ENCODE data around the gene LZTFL1. TPM values are rescaled to one million over a fixed set of nuclear protein-coding genes. Genes with fewer than 3 reads are reported as not detected.

The LZTFL1 gene, protein sequence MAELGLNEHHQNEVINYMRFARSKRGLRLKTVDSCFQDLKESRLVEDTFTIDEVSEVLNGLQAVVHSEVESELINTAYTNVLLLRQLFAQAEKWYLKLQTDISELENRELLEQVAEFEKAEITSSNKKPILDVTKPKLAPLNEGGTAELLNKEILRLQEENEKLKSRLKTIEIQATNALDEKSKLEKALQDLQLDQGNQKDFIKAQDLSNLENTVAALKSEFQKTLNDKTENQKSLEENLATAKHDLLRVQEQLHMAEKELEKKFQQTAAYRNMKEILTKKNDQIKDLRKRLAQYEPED
- 19.6 and 26.3 TPM in 2 replicates for total RNA-seq

DNA sequence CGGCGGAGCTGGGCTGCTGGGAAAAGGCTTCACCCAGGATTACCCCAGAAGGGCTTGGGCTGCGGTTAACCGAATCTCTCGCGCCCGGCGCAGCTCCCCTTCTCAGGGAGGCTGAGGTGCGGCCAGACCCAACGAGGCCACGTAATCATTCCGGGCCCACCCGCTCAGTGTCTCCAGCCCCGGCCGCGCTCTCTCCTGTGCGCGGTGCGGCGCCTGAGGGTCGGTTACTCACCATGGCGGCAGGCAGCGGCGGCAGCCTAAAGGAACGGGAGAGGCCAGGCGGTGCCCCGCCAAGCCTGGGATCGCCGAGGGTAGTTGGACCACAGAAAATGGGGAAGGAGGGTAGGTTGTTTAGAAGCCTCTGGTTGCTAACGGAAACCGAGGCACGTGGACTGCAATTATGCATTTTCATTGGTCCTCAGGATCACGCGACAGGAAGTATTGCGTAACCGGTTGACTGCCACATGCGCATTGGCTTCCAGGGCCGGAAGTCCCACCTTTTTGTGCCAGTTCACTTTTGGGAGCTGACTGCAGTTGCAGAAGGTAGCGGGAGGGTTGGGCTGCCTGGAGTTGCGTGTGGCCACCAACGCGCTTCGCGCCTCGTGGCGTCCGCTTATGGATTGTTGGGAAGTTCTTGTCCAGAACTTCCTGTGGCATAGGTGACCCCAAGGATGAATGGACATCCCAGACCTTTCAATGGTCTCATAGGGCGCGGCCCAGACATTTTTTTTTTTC is at the start of gene LZTFL1:
LZTFL1 (minus strand) TSS at position 363 of the 735 bp plus-strand sequence; CDS start at position 235, 128 bp downstream.

DNA sequence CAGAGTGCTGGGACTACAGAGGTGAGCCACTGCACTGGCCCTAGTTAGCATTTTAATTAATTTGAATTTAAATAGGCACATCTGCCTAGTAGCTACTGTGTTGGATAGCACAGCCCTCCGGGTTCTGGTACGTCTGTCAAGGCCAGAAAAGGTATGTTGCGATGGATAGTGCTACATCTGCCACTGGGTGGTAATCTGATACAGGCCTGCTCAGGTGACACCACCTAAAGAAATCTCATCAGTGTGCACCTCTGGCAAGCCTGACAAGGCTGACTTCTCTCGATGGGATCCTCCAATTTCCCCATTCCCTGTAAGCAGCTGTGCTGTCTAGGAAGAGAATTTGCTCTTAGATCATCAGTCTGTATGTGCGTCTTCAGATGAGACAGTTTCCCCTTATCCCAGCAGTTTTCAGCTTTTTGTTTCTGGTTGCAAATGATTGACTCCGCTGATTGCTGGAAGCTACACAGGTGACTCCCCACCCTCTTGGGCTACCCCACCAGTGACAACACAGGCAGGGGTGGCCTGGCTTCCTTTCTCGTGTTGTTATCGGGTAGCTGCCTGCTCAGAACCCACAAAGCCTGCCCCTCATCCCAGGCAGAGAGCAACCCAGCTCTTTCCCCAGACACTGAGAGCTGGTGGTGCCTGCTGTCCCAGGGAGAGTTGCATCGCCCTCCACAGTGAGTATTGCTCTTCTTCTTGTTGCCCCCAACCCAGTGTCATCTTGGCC is 44.2 kb upstream of the LZTFL1 start, which contains the start of gene CCR9:
CCR9 (plus strand) TSS at position 565 of the 727 bp plus-strand sequence. CDS start 8,391 bp downstream, outside the sequence.

DNA sequence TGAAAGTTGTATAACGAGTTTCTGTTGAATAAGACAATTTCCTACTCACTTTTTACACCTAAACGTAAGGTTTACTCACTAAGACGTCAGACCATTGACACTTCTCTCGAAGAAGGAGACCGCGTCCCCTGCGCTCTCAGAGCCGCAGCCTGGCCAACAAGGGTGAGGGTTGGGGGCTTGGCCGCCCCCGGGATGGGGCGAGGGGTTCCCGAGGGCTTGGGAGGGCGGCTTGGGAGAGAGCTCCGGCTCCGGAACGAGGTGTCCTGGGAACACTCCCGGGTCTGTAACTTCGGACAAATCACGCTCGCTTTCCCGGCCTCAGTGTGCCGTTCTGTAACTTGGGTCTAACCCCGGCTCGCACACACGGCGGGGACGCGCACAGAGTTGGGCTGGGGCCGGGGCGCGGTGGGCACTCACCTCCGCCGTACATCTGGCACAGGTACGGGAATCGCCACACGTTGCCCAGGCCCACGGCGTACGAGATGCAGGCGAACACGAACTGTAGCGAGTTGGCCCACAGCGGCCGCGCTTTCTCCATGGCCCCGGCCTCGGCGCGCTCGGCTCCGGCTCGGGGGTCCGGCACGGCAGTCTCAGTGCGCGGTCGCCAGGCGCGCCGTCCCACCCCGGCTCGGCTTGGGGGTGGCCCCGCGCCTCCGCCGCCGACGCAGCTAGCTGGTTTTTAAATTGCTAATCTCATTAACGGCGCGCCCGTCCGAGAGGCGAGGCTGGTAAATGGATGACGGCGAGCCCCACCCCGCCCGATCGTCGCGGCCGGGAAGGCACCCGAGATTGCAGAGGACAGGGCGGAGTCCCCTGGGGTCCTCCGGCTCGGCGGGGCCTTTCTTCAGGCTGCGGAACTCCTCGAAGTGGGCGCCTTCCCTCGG is 45.8 kb downstream of the LZTFL1 start, which contains the start of gene SLC6A20:
SLC6A20 (minus strand) TSS at position 655 of the 884 bp plus-strand sequence; CDS start at position 538, 117 bp downstream.

Other genes with a start within 250 kb of the LZTFL1 start
- 8.6 and 21.9 TPM in 2 replicates for gene LIMD1, start 247.4 kb downstream of the LZTFL1 start, total RNA-seq
- 39.5 and 67.6 TPM in 2 replicates for gene SACM1L, start 152.7 kb downstream of the LZTFL1 start, total RNA-seq
- gene SLC6A20, start 45.6 kb downstream of the LZTFL1 start, total RNA-seq = not detected in 2 replicates
- gene CCR9, start 44.4 kb upstream of the LZTFL1 start, total RNA-seq = not detected in 2 replicates
- gene CXCR6, start 101.3 kb upstream of the LZTFL1 start, total RNA-seq = not detected in 2 replicates
- gene FYCO1, start 153.7 kb upstream of the LZTFL1 start, total RNA-seq = 19.3 and 32.1 TPM in 2 replicates
- not detected in 2 replicates for gene XCR1, start 185.4 kb upstream of the LZTFL1 start, total RNA-seq